Raji (cell line): ENCODE results near the gene MAN1A1.
A peak's percentile ranks its signal among the peaks of the same experiment; 100 is the strongest.

Experiments
- POLR2A ChIP-seq: IDR thresholded peaks from 2 replicates; pipeline ENCODE4 v1.6.1; 2011; ENCODE audit warnings: low read depth, low read length, control low read depth; ENCODE audit not compliant: insufficient read depth

MAN1A1 gene

DNA sequence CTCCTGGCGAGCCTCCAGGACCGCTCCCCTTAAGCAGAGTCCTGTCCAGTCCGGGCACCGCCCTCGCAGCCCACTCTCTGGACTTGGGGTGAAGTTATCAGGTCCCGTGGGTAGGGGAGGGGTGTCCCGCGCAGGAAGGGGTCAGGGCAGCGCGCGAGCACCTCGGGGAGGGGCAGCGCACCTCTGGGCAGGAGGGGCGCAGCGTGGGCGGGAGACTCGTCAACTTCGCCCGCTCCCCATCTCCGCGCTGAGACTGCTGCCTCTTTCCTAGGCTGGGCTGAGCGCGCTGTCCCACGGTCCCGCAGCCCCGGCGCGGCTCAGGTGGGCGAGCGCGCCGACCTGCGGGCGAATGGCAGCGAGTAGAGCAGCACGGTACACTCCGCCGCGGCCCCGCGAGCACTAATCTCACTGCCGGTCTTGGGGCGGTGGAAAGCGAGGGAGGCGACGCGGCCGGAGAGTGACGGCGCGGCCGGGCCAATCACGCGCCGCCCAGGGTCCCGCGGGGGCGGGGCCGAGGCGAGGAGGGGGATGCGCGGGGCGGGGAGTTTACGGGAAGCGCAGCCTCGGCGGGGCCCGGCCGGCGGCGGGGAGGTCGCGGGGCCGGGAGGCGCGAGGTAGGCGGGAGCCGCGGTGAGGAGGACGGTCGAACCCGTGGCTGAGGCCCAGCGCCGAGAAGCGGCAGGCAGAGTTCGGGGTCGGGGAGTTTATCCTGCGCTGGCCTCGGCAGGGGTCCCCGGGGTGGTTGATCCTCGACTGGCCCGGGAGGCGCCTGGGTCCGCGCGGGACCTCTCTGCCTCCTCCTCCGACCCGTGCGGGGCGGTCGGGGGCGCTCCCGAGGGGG lies at the start of gene MAN1A1:
Gene MAN1A1 (minus strand): TSS at position 401 of the 841 bp plus-strand sequence. CDS start 696 bp downstream, outside the sequence.
- TF ChIP-seq POLR2A: peak; percentile 98

DNA sequence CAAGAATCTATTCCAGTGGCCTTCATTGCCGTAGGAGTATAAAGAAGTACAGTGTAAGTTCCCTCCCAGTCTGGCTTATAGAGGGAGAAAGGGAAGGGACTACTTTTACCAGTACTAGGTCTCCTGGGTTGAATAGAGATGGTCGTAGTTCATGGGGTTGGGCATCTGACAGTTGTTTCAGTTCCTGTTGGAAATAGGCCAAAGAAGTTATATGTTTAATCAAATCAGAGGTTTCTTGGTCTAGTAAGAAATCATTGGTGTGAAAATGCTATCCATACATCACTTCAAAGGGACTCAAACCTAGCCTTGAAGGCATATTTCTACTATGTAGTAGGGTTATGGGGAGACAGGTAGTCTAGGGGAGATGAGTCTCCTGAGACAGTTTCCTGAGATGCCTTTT lies 45.6 kb upstream of the MAN1A1 start:
- TF ChIP-seq POLR2A: no peak

DNA sequence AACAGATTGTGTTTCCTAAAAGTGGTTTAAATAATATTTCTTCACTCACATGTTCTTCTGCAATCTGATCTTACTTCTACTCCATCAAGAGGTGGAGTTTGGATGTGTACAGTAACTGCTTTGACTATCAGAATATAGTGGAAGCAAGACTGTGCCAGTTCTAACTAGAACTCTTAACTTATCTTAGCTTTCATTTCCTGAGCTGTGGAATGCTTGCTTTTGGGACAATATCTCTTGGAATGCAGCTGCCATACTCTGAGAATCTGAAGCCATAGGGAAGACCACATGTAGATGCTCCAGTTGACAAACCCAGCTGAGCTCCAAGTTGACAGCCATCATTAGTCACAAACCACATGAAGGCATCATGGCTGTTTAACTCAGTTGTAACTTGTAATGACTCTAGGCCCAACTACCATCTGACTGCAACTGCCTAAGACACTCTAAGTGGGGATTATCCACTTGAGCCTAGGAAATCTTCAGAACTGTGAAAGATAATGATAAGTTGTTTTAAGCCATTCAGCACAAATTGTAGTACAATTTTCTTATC lies 40.8 kb upstream of the MAN1A1 start:
- no peak for TF ChIP-seq POLR2A

DNA sequence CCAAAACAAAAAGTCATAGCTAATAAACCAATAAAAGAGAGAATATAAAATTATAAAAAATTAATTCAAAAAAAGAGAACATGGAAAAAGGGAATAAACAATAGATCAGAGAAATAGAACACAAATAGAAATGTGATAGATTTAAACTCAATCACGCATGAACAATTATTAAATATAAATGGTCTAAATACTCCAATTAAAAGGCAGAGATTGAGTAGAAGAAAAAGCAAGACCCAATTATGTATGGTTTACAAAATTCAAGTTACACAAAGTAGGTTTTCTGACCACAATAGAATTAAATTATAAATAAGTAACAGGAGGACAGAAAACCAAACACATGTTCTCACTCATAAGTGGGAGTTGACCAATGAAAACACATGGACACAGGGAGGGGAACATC lies 36.4 kb upstream of the MAN1A1 start:
- TF ChIP-seq POLR2A: no peak

DNA sequence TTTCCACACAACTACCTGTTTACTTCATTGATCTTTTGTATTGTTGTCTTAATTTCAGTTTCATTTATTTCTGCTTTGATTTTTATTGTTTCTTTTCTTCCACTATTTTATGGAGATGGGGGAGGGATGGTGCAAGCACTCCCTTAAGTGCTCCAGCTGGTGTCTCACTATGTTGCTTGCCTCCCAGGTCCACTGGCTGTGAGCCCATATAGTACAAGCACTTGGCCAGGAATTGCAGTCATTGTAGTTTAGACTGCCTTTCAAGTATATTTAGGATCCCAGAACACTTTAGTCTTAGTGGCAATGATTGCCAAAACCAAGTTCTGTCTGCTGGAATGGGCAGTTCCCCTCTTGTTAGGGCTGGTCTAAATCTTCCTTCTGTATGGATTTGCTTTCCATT lies 34.9 kb upstream of the MAN1A1 start:
- TF ChIP-seq POLR2A: no peak

DNA sequence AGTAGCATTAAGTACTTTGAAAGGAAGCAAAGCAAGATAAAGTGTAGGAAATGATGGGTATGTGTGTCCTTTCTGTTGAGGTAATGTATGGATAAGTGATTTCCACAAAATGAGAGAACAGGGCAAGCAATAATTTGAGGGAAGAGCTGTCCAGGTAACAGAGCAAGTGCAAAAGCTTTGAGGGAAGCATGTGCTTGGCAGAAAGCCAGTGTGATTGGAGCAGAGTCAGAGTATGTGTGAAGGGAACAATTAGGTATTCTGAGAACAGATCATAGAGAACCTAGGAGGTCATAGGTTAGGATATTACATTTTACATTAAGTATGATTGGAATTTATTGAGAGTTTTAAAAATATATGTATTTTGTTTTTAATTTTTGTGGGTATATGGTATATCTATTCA lies 30.2 kb upstream of the MAN1A1 start:
- TF ChIP-seq POLR2A: no peak

DNA sequence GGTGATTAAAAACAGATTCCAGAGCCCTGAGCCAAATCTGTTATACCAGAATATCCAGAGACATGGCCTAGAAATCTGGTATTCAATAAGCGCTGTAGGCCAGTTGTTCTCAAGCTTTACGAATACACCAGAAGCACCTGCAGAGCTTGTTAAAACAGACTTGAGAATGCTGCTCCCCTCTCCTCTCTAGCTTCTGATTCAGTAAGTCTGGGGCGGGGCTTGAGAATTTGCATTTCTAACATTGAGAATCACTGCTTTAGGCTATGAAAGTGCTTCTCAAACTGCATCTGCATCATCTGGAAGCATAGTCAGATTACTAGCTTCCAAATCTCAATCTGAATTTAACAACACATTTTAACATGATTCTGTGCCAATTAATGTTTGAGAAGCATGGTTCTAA lies 20.5 kb upstream of the MAN1A1 start:
- TF ChIP-seq POLR2A: no peak

DNA sequence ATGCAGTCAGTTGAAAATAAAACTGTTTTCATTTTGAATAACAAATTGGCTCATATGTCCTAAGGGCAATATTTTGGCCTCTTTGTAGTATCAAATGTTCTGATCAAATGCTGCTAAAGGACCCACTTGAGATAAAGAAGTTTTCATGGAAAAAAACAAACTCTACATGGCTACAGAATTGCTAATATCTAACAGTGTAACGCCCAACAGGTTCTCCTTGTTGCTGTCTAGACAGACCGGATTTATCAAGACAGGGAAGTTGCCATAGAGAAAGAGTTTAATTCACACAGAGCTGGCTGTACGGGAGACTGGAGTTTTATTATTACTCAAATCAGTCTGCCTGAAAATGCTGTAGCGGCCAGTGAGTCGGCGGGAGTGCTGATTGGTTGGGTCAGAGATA lies 19.4 kb upstream of the MAN1A1 start:
- no peak for TF ChIP-seq POLR2A

DNA sequence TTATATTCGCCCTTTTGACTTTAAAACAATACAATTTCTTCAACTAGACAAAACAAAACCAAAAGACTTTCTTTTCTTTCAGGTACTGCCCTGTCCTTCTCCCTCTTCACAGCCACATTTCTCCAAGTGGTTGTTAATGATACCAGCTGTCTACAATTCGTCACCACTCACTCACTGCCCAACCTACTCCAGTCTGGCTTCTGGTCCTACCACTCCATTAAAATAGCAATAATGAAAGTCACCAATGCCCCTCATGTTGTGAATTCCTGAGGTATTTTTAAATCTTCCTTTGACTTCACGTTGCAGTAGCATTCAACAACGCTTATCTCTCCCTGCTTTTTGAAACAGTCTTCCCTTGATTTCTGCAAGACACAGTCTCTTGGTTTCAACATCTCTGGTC lies 11.6 kb upstream of the MAN1A1 start:
- no peak for TF ChIP-seq POLR2A

DNA sequence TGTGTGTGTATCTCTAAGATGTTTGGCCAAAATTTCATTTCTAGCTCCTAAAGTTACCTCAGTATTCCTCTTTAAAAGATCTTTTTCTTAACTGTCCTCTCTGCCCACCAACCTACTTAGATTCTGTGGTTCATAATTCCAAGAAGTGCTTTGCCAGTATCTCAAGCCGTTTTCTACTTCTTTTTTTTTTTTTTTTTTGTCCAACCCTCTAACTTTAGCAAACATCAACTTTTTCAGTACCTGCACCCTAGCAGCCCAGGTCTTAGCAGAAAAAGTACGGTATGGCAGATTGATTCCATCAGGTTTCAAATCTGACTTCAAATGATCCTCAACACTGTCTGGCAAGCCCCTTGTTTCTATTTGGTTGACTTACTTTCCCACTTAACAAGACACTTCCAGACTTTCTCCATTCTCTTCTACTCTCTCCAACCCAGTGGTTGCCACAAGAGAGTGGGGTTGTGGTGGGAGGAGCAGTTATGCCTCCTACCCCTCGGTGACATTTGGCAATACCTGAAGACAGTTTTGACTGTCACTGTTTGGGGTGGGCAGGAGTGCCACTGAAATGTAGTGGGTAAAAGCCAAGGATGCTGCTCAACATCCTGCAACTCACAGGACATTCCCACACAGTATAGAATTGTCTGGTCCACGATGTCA lies 10.8 kb upstream of the MAN1A1 start:
- no peak for TF ChIP-seq POLR2A

DNA sequence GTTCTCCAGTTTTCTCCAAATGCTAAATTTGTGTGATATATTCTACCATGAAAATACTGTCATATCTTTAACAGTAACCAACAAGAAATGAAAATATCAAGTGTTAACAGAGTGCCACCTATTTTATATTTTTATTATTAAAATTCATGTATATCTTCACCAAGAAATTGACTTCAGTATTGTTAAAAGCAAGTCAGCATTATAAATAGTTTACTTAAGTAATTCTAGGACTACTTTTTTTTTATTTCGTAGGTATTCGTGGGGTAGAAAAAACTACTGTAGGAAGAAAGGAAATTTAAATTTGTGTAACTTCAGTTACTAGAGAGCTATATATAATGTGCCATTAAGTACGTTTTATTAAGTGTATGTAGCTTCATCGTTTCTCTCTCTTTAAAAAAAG lies 6.3 kb upstream of the MAN1A1 start:
- TF ChIP-seq POLR2A: no peak

DNA sequence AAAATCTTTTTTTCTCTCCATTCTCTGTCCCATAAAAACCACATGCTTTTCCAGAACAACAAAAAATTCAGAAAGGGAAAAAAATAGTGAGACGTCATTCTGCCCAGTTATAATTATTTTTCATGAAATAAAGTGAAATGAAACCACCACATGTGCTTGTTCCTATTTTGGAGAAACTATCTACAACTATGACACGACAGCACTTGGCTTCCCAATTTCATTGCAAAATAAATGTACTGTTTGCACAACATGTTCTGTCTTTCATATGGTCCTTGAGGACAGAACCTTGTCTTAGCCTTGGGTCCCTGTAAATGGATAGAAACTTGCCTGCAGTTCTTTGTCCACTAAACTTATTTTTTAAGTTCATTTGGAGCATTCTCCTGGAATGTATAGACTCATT lies 5.6 kb upstream of the MAN1A1 start:
- TF ChIP-seq POLR2A: no peak

DNA sequence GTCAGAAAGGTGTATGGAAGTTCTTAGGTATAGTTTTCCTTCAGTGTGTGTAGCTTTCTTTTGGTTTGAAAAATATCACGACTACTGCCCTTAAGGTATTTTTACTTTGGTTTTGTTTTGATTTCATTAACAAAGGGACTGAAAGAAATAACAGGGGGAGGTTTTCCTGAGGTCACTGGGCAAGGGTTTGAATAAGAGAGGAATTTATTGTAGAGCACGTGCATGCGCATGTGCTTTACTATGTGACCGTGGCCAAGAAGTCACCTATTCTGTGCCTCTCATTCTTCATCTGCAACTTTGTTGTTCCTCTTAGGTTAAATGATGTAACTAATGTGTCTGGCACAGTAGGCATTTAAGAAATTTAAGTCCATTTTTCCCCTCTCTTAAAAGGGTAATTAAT lies 4.1 kb upstream of the MAN1A1 start:
- TF ChIP-seq POLR2A: no peak

DNA sequence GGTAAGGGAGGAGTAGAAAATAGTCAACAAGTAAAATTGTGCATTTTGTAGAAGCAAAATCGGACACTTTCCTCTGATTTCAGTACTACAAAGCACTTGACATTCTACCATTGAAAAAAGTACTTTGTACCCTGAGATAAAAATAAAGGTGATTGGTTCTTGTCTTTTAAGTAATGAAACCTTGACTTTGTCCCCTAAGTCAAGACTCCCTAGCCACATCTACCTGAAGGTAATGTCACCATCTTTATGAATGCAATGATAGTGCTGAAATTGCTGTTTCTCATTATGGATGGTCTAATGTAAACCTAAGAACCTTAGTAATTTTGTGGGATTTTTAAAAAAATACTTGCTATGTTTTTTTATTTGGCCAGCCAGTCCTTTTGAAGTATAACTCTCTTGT lies 2.4 kb upstream of the MAN1A1 start:
- TF ChIP-seq POLR2A: no peak

DNA sequence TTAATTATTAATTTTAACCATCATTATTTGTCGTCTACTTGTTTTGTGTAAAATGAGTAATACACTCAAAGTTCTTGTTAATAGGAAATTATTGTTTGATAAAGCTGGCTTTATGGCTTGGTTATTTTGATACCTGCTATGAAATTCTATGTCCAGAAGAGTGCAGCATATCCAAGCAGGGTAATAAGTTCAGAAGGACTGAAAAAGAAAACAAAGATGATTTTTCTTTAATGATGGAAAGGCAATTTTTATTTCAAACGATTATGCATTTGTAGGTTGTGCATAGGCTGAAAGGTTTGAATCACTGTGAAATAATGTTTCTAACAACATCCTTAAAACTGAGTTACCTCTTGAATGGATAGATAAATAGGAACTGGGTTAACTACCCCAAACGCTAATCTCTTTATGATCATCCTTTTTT lies 1.4 kb upstream of the MAN1A1 start:
- TF ChIP-seq POLR2A: no peak
